ENCODE data around the gene RPS16. TPM values are rescaled to one million over a fixed set of nuclear protein-coding genes. Genes with fewer than 3 reads are reported as not detected.
A peak's percentile ranks its signal among the peaks of the same experiment; 100 is the strongest.

Gene RPS16
- total and polyA plus RNA-seq, 2 of the 8 experiments (the other 6 are each of a cell fraction or from before 2014, with no cell fraction given): 2,433 to 7,810 TPM

- TF ChIP-seq EGR1 (IDR thresholded peaks at IDR 0.05; ENCODE audit: borderline replicate concordance, low read depth, low read length) (no peak), KDM5A (IDR thresholded peaks at IDR 0.05; ENCODE audit: low read length) (0 out of 2 replicates have a peak, but pooled peaks have one; percentile 25), ATF2 (IDR thresholded peaks at IDR 0.05; ENCODE audit: low read length) (no peak), BCL11A (IDR thresholded peaks at IDR 0.05; ENCODE audit: low read depth in 2 of 2, low read length in 2 of 2) (no peak), YY1 (IDR thresholded peaks at IDR 0.05; ENCODE audit: low read depth, low read length) (0 out of 2 replicates have a peak, but pooled peaks have one; percentile 16), GTF2F1 (IDR thresholded peaks at IDR 0.05; ENCODE audit: borderline replicate concordance, low read depth, low read length) (no peak), JUN (IDR thresholded peaks at IDR 0.05; ENCODE audit: low read depth, low read length) (no peak), TAF1 (IDR thresholded peaks at IDR 0.05; ENCODE audit: low read depth, low read length) (peak; percentile 82), POLR2A (IDR thresholded peaks at IDR 0.05; ENCODE audit: control extremely low read depth in 1 of 2, low read depth in 2 of 2, low read length in 2 of 2) (peak; percentile 74 to 93), CTCF (IDR thresholded peaks at IDR 0.05; ENCODE audit: control extremely low read depth in 1 of 3, insufficient read depth in 1 of 3, low read depth in 1 of 3, low read length in 3 of 3) (no peak), ASH2L (IDR thresholded peaks at IDR 0.05; ENCODE audit: low read length) (peak; percentile 72), HDAC2 (IDR thresholded peaks at IDR 0.05; ENCODE audit: borderline replicate concordance in 1 of 2, low read depth in 2 of 2, low read length in 2 of 2) (peak in 1 of 2 experiments; percentile 35; a peak in 2 of 4 replicates), SP1 (IDR thresholded peaks at IDR 0.05; ENCODE audit: low read depth, low read length) (0 out of 2 replicates have a peak, but pooled peaks have one; percentile 34), SIRT6 (IDR thresholded peaks at IDR 0.05; ENCODE audit: low read length) (no peak)
Measured at GRCh38 chr19:39406656-39407409, 28.9 kb downstream of the RPS16 start, which contains the start of gene ZFP36 (continued).

All from H1 (cell line).